OCI-LY7 (cell line): ENCODE measurements around the gene NHLRC2. TPM values are rescaled to one million over a fixed set of nuclear protein-coding genes. Genes with fewer than 3 reads are reported as not detected.

ENCODE experiments used
- BruUV-seq: library from RNA; stranded (reverse); fragments of 400-500 nt; replicated peaks from 2 replicates; lab custom pipeline; 2021; lab: Mats Ljungman, UMichigan
- CTCF ChIA-PET: fragments of 300-600 bp; sonication (Branson Sonifier 250); formaldehyde crosslinking; loops from one replicate; lab custom pipeline; 2022; ENCODE audit warnings: antibody characterized with exemption; ENCODE audit not compliant: unreplicated experiment; lab: Charles Lee
- POLR2A ChIA-PET: fragments of 300-600 bp; sonication (Branson Sonifier 250); formaldehyde crosslinking; loops from one replicate; lab custom pipeline; 2022; ENCODE audit warnings: antibody characterized with exemption; lab: Charles Lee
- DNase-seq: peaks from one replicate; pipeline ENCODE4 v3.0.0-alpha.2; 2015; ENCODE audit warnings: low spot score
- H2AFZ ChIP-seq: fragments of 200-600 bp; sonication (generic), shearing (Covaris generic); 2 replicates; pipeline ENCODE4 v1.6.1; 2014; ENCODE audit warnings: mild to moderate bottlenecking, antibody characterized with exemption, low read length, moderate library complexity
- H3K27ac ChIP-seq: fragments of 200-600 bp; sonication (generic); 2 replicates; pipeline ENCODE4 v1.5.1; 2014; ENCODE audit warnings: mixed run types, low read depth, mild to moderate bottlenecking, moderate library complexity, low read length, inconsistent platforms; ENCODE audit not compliant: poor library complexity, severe bottlenecking
- H3K36me3 ChIP-seq: fragments of 200-600 bp; sonication (generic); 2 replicates; pipeline ENCODE4 v1.6.1; 2014; ENCODE audit warnings: mild to moderate bottlenecking, antibody characterized with exemption, low read length, moderate library complexity, mixed read lengths; ENCODE audit not compliant: insufficient read depth
- H3K4me1 ChIP-seq: fragments of 200-600 bp; sonication (generic); 2 replicates; pipeline ENCODE4 v1.5.1; 2014; ENCODE audit warnings: mild to moderate bottlenecking, low read length; ENCODE audit not compliant: insufficient read depth, poor library complexity, severe bottlenecking
- H3K4me2 ChIP-seq: fragments of 200-600 bp; sonication (generic); 2 replicates; pipeline ENCODE4 v1.6.1; 2014; ENCODE audit warnings: mild to moderate bottlenecking, low read length
- H3K4me3 ChIP-seq: fragments of 200-600 bp; sonication (generic); 2 replicates; pipeline ENCODE4 v1.5.1; 2014; ENCODE audit warnings: mild to moderate bottlenecking, low read depth, low read length; ENCODE audit not compliant: poor library complexity, severe bottlenecking
- H3K79me2 ChIP-seq: fragments of 200-600 bp; sonication (generic); 2 replicates; pipeline ENCODE4 v1.6.1; 2016; ENCODE audit warnings: low read depth, mild to moderate bottlenecking, low read length, moderate library complexity, mixed read lengths; ENCODE audit not compliant: insufficient read depth
- H3K9me2 ChIP-seq: fragments of 200-600 bp; sonication (generic); 2 replicates; pipeline ENCODE4 v1.6.1; 2016; ENCODE audit warnings: mild to moderate bottlenecking, low read length, mixed read lengths; ENCODE audit not compliant: insufficient read depth
- H3K9me3 ChIP-seq: fragments of 200-600 bp; sonication (generic); 2 replicates; pipeline ENCODE4 v1.6.1; 2014; ENCODE audit warnings: mild to moderate bottlenecking, mixed run types, low read length, mixed read lengths
- H4K20me1 ChIP-seq: fragments of 200-600 bp; sonication (generic); 2 replicates; pipeline ENCODE4 v1.6.1; 2014; ENCODE audit warnings: mild to moderate bottlenecking, antibody characterized with exemption, low read length, moderate library complexity, mixed read lengths; ENCODE audit not compliant: insufficient read depth
- CTCF ChIP-seq: fragments of 200-600 bp; sonication (generic); conservative IDR thresholded peaks from 2 replicates; pipeline ENCODE4 v1.5.1; 2014; ENCODE audit warnings: mild to moderate bottlenecking, antibody characterized with exemption, low read length, moderate library complexity, mixed read lengths
- EZH2phosphoT487 ChIP-seq: fragments of 200-600 bp; sonication (generic); IDR thresholded peaks from 2 replicates; pipeline ENCODE4 v1.6.1; 2018; ENCODE audit warnings: low read depth, borderline replicate concordance, mild to moderate bottlenecking, mixed run types, antibody characterized with exemption, low read length, moderate library complexity, mixed read lengths
- intact Hi-C: fragments of 100-400 bp; cut with micrococcal nuclease; formaldehyde crosslinking; loops from one replicate; pipeline ENCODE4 v1.10.0; 2022; ENCODE audit not compliant: unreplicated experiment
- total RNA-seq, 2 experiments: library from RNA; depleted of rRNA in 1 of 2; stranded (reverse); fragments of >200 nt in 1 of 2; shearing (Covaris generic) in 1 of 2; gene quantifications; 2 replicates each; pipeline ENCODE4 v1.2.3, GENCODE V29; 2014 to 2022

The NHLRC2 gene
- total RNA-seq, 2 experiments from 2014 or later: 28.6 to 44.5 TPM

GRCh38 chr10:113897693-113898618 is 43.5 kb downstream of the NHLRC2 start:
- H3K4me2 ChIP-seq: no peak overlapping the region
- no peak for DNase-seq
- no peaks in the 10 kb centered on the region for H3K4me1 ChIP-seq
- TF ChIP-seq CTCF (no peak), EZH2phosphoT487 (no peak)
- no peak overlapping the region for H2AFZ ChIP-seq
- no peaks in the 10 kb centered on the region for H4K20me1 ChIP-seq
- H3K4me3 ChIP-seq: no peak overlapping the region
- intact Hi-C loops: no loop called here
- ChIA-PET CTCF (no interaction called here), POLR2A (interaction anchor here (0.6 kb wide), 1 partner anchor 40 kb away, joined by 3 read pairs; no protein-coding TSS in a partner anchor)
- no peaks in the 10 kb centered on the region; the same call in 1 of the 2 replicates for H3K9me3 ChIP-seq
- no peaks in the 10 kb centered on the region for H3K79me2 ChIP-seq
- no peak overlapping the region for H3K27ac ChIP-seq
- BruUV-seq: no TSS peak
- H3K9me2 ChIP-seq: no peaks in the 10 kb centered on the region
- peaks cover 55% of the 10 kb centered on the region for H3K36me3 ChIP-seq

- no peak for DNase-seq
- Histone ChIP-seq H4K20me1 (no peaks in the 10 kb centered on the region), H3K9me2 (no peaks in the 10 kb centered on the region), H3K36me3 (peaks cover 58% of the 10 kb centered on the region), H3K27ac (no peak overlapping the region), H3K4me2 (no peak overlapping the region), H3K4me3 (no peak overlapping the region), H3K4me1 (no peaks in the 10 kb centered on the region), H3K79me2 (no peaks in the 10 kb centered on the region), H2AFZ (no peak overlapping the region), H3K9me3 (no peaks in the 10 kb centered on the region; the same call in 1 of the 2 replicates)
- intact Hi-C loops: no loop called here
- TF ChIP-seq EZH2phosphoT487 (no peak), CTCF (no peak)
- no TSS peak for BruUV-seq
- CTCF ChIA-PET: no interaction called here
- POLR2A ChIA-PET: interaction anchor here (1.1 to 1.4 kb wide), 2 partner anchors 10 to 12 kb away, joined by 3 to 5 read pairs; no protein-coding TSS in a partner anchor
These were observed 45.6 kb downstream of the NHLRC2 start for GRCh38 chr10:113899952-113900598.
